GM21367 (cell line): ENCODE data around the gene PRKD2.

ENCODE experiments used
- ATAC-seq: cut with Tn5 transposase; IDR thresholded peaks from one replicate; pipeline ENCODE4 v1.9.1; 2021; ENCODE audit not compliant: unreplicated experiment

PRKD2 gene

DNA sequence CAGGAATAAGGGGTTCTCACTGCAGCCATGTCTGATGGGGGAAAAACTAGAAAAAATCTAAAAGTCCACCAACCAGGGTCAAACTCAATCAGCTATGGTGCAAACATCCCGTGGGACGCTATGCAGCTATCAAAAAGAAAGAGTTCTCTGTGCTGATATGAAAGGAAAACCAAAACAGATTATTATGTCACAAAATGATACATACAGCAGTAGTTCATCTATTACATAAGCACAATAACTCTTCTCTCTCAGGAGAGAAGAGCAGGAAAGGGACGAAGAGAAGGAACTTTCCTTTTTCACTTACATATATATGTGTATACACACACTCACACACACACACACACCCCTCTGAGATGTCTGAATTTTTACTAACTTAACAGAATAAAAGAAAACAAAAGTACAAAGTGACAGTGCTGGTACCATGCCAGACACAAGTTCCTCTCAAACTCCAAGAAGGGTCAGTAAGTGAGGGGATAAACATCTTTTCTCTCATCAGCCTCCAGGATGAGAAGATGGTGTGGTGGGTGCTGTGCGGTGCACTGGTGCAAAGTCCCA lies 26.1 kb upstream of the PRKD2 start:
- ATAC-seq = no peak

DNA sequence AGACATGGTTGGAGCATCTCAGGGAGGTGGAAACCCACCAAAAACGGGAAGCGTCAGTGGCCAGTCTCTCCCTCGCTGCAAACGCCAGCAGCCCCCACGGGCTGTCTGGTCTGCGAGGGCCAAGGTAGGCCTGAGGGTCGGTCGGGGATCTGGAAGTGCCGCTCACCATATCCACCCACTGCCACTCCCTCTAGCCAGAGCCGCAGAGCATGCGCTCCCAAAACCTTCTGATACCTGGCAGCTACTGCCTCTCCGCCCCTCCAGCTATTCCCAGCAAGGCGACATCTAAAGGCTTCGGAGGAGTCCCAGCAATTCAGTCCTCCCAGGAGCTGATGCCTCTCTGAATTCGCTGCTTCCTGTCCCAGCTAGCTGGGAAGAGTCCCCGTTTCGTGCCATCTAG lies 24.5 kb upstream of the PRKD2 start:
- ATAC-seq = no peak

DNA sequence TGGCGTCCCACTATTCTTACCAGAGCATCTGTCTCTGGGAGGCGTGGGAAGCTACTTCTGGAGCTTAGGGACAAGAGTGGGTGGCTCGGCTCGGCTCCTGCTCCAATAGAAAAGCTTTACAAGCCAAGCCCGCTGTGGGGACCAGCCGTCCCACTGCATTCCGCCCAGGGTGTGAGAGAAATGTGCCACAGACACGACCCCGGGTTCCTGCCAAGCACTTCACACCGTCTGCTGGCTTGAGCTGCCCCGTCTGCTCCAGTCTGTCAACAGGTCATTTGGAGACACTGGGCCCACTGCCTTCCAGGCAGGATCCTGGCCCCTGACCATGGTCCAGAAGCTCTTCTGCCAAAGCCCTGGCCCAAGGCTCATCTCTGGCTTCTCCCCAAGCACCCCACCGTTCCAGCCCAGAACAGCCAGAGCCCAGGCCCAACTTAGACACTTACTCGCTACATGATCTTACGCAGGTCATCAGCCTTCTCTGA lies 22.4 kb upstream of the PRKD2 start:
- no peak for ATAC-seq

DNA sequence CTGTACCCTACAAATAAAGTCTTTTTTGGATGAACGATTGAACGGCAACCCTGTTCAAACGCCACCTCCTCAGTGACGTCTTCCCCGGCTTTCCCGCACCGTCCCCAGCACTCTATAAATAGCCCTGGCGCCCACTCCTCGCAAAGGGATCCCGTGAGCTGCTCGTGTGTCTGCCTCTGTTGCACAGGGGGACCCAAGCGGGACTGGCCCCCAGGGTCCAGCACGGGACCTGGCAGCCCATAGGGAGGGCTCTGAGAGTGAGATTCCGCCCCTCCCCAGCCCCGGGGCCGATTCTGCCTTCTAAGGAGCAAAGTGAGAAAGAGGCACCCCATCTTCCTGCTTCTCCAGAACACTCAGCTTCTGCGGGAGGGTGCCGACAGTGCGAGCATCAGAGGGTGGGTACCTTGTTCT lies 20.9 kb upstream of the PRKD2 start:
- no peak for ATAC-seq

DNA sequence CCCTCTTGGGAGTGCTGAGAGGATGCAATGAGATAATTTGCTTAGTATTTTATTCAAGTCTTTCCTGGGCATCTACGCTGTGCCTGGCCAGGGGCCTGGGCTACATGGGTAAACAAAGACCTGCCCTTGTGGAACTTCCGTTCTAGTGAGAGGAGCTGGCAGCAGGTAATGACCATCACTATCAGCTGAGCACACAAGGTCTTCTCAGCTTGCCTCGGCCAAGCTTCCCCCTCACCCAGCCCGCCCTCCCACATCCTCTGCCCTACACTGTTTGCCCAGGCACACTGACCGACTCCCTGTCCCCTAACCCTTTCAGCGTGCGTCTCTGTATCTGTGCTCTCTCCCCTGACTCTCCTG lies 20.4 kb upstream of the PRKD2 start:
- no peak for ATAC-seq

DNA sequence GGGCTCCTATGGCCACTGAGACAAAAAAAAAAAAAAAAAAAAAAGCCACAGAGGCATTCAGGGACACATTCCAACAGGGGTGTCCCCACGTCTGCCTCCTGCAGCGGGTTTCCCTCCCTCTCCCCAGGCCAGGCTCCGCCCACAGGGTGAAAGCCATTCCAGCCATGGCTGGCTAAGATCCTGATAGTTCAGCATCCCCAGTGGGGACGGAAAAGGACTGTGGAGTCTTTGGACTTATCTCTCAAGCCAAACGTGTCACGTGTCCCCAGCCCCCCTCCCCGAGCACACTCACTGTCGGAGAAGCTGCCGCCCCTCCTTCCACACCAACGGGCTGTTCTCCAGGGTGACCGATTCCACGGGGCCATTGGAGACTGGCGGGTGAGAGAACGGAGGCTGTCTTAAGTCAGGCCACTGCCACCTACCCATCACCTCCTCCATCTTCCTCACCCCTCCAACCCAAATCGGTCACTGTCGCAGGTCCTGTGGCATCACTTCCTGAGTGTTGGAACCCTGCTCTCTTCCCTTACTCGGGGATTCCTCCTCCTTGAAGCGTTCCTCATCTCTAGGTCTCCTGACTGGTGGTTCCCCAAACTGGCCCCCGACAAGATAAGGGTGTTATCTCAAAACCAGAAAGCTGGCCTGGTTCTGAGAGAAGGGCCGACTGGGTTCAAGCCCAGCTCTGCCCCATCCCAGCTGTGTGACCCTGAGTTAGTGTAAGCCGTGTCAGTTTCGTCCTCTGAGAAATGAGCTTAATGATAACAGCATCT lies 19.8 kb upstream of the PRKD2 start:
- ATAC-seq = no peak

DNA sequence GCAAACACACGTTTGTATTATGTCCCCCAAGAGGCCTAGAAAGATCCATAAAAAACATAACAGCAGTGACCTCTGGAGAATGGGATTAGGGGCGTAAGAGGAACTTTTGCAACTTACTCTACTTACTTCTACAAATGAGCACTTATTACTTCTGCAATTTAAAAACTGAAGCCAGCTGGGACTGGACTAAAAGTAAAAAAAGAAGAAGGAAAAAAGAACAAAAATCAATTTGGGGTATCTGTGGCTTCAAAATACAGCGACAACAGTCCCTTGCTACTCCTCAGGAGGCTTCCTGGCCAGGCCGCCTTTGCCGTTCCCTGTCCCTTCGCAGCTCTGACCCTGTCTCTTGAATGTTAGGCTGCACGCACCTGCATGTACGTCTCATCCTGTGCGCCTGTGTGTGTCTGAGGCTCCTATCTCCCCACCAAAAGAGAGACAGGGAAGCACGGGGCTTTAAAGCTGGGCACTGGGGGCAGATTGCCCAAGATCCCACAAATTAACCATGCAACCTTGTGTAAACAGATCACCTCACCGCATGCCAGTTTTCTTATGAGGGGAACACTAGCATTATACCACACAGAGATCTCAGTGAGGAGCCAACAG lies 16.9 kb upstream of the PRKD2 start:
- ATAC-seq = no peak

DNA sequence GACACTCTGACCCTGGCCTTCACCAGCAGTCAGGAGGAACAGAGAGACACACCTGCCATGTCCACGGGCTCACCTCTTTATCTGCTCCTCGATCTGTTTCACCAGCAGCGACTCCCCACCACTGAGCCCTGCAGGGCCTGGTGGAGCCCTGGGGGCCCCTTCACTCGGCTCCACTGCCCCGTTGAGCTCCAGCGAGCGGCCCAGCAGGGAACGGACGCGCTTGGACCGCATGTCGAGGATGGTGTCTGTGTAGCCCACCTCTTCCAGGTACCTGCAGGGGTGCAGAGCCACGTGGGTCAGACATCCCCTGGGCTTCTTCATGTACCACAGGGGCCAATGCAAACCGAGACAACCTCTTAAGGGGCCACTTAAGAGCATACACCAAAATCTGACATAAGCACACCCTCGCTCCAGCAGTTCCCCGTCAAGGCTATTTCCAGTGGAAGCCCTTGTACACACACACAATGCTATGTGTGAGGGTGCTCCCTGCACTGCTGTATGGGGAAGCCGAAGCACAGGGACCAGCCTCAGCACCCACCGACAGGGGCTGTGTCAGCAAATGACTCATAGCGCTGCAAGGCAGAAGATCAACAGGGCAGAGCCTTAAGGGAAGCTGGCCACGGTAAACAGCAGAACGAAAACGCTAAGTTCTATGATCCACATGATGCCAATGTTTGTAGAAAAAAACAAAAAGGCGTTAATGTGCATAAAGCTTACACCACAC lies 16.2 kb upstream of the PRKD2 start:
- no peak for ATAC-seq

DNA sequence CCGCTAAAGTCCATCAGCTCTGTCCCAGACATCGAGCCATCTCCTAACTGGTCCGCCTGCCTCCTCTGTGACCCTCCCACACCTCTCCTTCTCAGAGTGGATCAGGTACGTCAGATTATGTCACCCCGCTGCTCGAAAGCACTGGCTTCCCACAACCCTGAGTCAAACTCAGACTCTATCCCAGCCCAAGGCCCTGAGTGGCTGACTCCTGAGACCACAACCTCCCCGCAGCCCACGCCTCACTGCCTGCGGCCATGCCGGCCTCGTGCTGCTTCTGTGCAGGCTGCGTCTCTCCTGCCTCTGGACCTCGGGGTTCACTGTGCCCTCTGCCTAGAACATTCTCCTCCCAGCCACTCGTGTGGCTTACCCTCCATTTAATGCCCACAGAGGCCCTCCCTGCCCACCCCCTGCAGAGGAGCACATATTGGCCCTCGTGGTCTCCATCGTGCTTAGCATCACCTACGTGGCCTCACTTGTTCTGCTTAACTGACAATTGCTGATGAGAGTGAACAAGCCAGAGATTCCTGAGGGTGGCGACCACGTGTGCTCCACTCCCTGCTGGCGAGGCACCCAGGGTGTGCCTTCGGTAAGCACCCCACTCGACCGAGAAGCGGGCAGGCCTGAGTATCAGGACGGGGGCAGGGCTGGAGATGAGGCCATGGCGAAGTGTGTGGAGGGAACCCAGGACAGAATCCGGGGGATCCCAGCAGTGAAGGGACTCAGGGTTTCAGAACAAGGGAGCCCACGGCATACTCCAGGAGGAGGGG lies 15.4 kb upstream of the PRKD2 start:
- ATAC-seq = no peak

DNA sequence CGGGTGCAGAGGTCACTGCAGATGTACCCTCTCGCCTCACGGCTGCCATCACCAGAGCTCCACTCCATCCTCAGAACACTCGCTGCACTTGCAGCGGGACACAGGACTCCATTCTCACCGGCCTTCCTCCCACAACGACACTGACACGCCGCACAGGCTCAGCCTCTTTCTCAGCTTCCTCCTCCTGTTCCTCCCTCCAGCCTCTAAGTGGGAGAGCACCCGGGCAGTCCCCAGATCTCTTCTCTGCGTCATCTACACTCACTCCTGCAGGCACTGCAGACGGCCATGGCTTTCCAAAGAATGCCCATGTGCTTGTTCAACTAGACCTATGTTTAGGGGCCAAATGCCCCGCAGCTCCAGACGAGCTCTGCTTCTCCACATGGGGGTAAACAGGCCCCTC lies 14.7 kb upstream of the PRKD2 start:
- ATAC-seq = no peak

DNA sequence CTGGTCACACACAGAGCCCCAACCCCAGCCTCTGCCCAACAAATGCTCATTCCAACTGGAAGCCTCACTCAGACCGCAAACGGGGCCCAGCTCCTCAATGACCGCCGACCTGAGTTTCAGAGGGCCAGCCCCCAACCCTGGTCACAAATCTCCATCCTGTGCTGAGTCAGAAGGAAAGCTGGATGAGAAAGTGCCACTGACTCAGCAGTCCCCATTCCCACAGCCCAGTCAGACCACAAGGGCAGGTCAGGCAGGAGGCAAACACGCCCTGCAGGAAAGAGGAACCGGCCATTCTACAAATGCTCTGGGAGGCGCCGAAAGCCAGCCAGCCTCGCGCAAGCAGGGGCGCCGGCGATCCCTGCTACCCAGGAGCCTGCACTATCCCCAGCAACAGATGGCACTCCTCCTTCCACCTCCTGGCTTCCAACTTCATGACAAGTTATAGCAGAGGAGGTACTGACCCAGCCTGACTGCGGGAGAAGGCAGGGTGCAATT lies 14.1 kb upstream of the PRKD2 start:
- ATAC-seq = no peak

DNA sequence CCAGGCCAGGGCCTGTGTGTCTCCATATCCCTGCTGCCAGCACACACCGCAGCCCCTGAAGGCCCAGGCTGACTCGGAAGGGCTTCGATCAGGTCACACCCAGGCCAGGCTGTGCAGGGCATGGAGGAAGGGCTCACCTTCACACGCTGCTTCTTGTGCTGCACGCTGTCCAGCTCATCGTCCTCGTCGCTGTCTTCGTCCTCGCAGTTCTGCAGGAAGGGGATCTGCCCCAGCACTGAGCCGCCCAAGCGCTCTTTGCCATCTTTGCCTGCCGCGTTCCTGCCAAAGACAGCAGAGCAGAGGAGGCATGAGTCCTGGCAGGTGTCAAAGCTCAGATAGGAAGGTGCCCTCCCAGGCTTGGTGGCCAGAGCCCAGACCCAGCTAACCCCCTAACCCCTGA lies 13.7 kb upstream of the PRKD2 start:
- ATAC-seq = no peak

DNA sequence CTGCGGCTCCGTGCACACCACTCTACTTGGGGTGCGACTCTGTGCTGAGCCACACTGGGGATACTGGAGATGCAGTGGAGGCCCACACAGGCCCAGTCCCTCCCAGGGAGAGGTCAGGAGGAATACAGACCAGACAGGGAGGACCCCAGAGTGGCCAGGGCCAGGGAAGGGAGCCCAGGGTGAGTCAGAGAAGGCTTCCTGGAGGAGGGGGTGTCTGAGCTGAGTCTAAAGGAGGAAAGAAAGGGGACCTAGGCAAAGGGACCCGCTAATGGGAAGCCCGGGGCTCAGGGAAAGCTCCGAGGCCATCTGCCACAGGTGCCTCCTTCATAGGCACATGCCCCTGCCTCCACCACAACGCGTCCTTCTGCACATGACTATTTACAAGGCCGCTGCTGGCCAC lies 13.3 kb upstream of the PRKD2 start:
- ATAC-seq = no peak

DNA sequence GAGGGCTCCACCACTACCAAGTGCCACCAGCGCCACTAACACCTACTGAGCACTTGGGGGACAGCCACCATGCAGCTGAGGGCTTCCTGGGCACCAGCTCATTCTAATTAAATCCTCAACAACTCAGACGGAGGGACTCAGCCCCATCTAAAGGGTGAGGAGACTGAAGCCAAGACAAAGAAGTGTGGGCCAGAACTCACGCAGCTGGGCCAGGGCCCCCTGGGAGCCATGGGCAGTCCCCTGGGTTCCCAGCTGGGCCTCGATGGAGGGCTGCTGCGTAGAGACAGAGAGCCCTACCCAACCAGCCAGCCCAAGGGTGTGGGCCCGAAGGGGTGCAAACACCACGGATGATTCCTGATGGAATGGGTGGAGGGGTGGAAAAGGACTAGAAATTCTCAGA lies 12.8 kb upstream of the PRKD2 start:
- no peak for ATAC-seq

DNA sequence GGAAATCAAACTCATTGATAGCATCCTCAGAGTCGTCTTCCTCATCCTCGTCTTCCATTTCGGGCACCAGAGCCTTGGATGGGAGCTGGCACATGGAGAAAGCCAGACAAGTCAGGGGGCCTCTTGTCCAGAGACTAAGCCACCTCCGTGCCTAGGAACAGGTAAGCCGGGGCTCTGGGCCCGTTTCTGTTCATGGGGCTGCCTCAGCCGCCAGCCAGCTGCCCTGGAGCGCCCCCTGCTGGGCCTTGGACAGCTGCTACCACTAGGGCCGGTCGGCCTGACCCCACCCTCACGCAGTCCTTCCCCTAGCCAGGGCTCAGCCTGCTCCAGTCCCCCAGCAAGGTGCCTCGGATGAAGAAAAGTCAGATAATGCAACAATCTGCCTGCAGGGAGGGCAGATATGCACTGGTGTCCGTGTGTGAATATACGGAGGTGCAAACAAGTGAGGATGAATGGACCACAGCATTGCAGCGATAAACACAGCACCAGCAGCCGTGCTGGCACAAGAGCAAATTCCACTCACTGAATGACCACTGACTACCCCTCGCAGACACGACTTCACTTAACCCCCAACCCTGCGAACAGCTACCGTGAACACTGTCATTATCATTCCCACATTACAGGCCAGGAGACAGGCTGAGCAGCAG lies 11.9 kb upstream of the PRKD2 start:
- ATAC-seq = no peak

DNA sequence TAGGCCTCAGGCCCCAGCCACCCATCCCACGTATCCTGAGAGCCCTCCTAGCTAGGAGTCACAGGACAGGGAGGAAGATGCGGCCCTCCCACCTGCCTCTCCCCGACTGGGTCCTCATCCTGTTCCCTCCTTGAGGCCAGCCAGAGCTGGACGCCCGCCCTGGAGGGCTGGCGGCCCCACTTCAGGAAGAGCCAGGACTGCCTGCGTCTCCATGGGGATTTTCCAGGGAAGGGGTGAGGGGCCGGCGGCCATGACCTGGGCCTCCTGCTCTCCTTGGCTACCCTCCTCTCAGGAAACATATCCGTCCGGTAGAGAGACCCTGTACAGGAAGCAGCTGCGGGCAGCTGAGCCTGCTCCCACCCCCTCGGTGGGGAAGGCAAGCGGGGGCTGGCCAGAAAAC lies 11.3 kb upstream of the PRKD2 start:
- ATAC-seq = no peak

DNA sequence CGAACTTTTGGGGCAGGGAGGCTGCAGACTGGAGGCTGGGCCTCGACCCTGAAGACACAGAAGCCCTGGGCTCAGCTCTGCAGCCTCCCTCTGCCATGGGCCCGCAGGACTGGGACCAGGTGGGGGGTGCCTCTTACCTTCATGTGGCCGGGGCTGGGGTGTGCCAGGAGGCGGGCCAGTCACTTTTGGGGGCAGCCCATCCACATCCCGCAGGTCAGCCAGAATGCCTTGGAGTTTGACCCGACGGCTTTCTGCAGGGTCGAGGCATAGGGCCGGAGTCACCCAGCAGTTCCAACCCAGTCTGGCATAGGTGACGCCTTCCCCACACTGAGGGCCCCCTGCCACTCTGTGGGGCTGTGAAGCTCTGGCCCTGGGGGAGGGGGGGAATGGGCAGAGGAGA lies 10.8 kb upstream of the PRKD2 start:
- no peak for ATAC-seq

DNA sequence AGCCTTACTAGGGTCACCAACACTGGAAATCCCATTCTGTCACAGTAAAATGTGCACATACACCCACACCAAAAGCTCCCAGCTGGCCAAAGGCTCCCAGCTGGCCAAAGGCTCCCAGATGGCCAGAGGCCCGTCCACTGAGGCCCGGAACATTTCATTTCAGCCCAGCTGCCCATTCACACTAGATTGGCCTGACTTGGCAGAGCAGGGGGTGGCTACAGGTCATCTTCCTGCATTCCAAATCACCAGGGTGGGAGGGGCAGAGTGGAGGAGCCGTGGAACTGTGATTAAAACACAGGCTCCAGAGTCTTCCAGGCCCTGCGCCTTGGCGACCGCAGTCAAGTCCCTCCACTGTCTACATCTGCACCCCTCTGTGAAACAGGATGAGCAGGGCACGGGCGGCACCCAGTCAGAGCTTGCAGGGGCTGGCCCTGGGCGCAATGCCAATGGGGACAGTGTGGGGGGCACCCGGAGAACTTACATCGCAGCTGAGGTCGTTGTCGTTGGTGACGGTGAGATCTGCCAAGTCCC lies 10.1 kb upstream of the PRKD2 start:
- ATAC-seq = no peak

DNA sequence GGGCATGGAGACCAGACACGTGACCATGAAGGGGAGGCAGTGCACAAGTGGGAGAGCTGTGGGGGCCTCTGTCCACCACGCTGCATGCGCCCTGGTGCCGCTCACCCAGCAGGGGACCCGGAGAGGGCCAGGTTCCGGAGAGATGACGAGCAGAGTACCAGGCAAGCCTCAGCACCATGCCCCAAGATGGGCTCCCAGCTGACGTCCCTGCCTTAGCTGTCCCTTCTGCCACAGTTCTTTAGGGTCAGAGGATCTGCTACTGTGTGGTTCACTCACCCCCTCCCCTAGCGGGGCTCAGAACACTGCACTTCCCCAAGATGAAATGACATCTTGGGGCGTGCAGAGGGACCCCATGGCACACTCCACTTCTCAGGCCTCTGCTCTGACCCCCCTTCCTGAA lies 9.6 kb upstream of the PRKD2 start:
- no peak for ATAC-seq

DNA sequence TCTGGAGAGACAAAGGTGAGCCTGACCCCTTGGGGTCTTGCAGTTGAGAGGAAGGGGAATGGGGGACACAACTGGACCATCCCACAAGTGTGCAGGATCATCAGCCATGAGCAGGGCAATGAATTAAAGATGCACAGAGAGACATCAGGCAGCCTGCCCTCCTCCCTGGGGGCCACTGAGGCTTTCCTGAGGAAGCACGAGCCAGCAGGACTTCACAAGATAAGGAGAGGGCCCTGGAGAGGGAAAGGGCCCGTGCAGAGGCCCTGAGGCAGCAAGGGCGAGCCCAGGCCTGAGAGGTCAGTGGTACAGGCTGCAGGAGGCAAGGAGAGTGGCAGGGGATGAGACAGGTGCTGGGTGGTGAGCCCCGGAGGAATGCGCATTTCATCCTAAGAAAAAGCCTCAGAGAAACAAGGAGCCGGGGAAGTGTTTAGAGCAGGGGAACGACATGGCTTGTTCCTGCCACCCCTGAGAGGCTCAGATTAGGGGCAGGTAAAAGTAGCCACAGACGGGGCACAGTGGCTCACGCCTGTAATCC lies 9.0 kb upstream of the PRKD2 start:
- no peak for ATAC-seq
